ENCODE measurements around the gene ARPC1B. TPM values are rescaled to one million over a fixed set of nuclear protein-coding genes. Genes with fewer than 3 reads are reported as not detected.
A peak's percentile ranks its signal among the peaks of the same experiment; 100 is the strongest.
"Not testable (repeated sequence)": the region's sequence is repeated elsewhere in the genome, so short reads cannot be mapped to it uniquely, and the experiment has no call there.

Gene ARPC1B
- 55.0 and 125 TPM in 2 replicates for total RNA-seq (ENCODE audit: low replicate concordance)
- long read RNA-seq, transcript ARPC1B-222 (11 exons, 1,669 nt): minor isoform, 8 of 493 reads
- long read RNA-seq, transcript ARPC1B-213 (11 exons, 1,505 nt): minor isoform, 9 of 493 reads
- long read RNA-seq, transcript ARPC1B-201 (10 exons, 1,564 nt): major isoform, 429 of 493 reads
- long read RNA-seq, partial matches to known transcripts: 20 of 493 reads
- long read RNA-seq, other reads (novel, unspliced or antisense): 20 of 493 reads

DNA sequence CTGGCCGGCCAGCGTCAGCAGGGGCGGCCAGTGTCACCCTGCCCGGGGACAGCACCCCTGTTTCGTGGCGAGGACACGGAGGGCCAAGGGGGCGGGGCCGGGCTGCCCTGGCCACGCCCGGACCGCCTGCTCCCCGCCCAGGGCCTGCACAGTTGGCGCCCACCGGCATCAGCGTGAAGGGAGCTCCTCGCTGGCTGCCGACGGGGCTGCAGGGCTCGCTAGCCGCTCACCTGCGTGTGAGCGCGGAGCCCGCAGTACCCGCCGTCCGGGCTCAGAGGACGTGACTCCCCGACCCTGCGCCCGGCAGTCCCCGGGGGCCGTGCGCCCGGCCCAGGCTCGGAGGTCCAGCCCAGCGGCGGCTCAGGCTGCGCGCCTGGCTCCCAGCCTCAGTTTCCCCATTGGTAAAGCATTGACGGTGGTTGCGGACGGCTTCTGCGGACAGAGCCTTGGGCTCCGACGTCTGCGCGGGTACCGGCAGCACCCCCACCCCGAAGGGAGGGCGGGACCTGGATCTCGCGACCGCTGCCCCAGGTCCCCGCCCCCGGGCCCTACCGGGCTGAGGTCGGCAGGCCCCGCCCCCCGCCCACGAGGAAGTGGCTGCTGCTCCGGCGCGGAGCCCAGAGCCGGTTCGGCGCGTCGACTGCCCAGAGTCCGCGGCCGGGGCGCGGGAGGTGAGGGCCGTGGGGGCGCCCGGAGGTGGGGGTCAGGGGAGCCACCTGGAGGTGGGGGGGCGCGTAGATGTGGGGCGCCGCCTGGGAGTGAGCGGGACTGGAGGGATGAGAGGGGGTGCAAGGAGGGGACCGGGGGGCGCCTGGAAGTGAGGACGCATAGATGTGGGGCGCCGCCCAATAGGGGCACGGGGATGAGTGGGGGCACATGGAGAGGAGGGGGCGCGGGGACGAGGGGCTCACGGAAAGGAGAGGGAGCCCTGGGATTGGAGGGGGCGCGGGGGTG is at the start of gene ARPC1B:
ARPC1B (plus strand) TSS at position 620 of the 954 bp plus-strand sequence. CDS start 10,985 bp downstream, outside the sequence.
- H3K27ac Mint-ChIP-seq: peak within 1 kb of the TSS; percentile 97
- no peak for TF ChIP-seq CTCF (conservative IDR thresholded peaks at IDR 0.05)
- peak within 1 kb of the TSS; percentile 87 for H3K4me3 Mint-ChIP-seq
- no peak for DNase-seq (ENCODE audit: extremely low spot score, unreplicated experiment)
- H3K27me3 Mint-ChIP-seq: no peaks in the 10 kb centered on the region
- H3K9me3 Mint-ChIP-seq: no peaks in the 10 kb centered on the region
- H3K36me3 Mint-ChIP-seq: peaks cover 5% of the 10 kb centered on the region
- H3K4me1 Mint-ChIP-seq (ENCODE audit: unreplicated experiment): peaks cover 14% of the 10 kb centered on the region

- H3K36me3 Mint-ChIP-seq: no peaks in the 10 kb centered on the region
- no peak for TF ChIP-seq CTCF (conservative IDR thresholded peaks at IDR 0.05)
- no peak overlapping the region for H3K27ac Mint-ChIP-seq
- DNase-seq (ENCODE audit: extremely low spot score, unreplicated experiment): no peak
- no peaks in the 10 kb centered on the region for H3K27me3 Mint-ChIP-seq
- peaks cover 21% of the 10 kb centered on the region for H3K4me1 Mint-ChIP-seq (ENCODE audit: unreplicated experiment)
- peak overlapping the region; percentile 92 for H3K4me3 Mint-ChIP-seq
- H3K9me3 Mint-ChIP-seq: no peaks in the 10 kb centered on the region
Measured at GRCh38 chr7:99325001-99325493, 49.5 kb upstream of the ARPC1B start.

- peaks cover 3% of the 10 kb centered on the region for H3K36me3 Mint-ChIP-seq
- peaks cover 29% of the 10 kb centered on the region for H3K4me1 Mint-ChIP-seq (ENCODE audit: unreplicated experiment)
- TF ChIP-seq CTCF (conservative IDR thresholded peaks at IDR 0.05): peak; percentile 54
- H3K4me3 Mint-ChIP-seq: peak within 1 kb of the TSS; percentile 92
- no peaks in the 10 kb centered on the region for H3K27me3 Mint-ChIP-seq
- peak within 1 kb of the TSS; percentile 90 for H3K27ac Mint-ChIP-seq
- no peaks in the 10 kb centered on the region for H3K9me3 Mint-ChIP-seq
- peak; percentile 95 for DNase-seq (ENCODE audit: extremely low spot score, unreplicated experiment)
Measured at GRCh38 chr7:99325592-99326407, 48.7 kb upstream of the ARPC1B start, which contains the start of gene ARPC1A. Gene ARPC1A, plus strand, starts transcription at chr7:99325898. Its CDS starts 7,456 bp downstream, at chr7:99333354.

GRCh38 chr7:99326408-99326782 is 48.1 kb upstream of the ARPC1B start:
- no peaks in the 10 kb centered on the region for H3K9me3 Mint-ChIP-seq
- DNase-seq (ENCODE audit: extremely low spot score, unreplicated experiment): no peak
- H3K36me3 Mint-ChIP-seq: peaks cover 3% of the 10 kb centered on the region
- H3K4me1 Mint-ChIP-seq (ENCODE audit: unreplicated experiment): peaks cover 31% of the 10 kb centered on the region
- TF ChIP-seq CTCF (conservative IDR thresholded peaks at IDR 0.05): no peak
- peak overlapping the region; percentile 92 for H3K4me3 Mint-ChIP-seq
- H3K27ac Mint-ChIP-seq: peak overlapping the region; percentile 90
- H3K27me3 Mint-ChIP-seq: no peaks in the 10 kb centered on the region

DNA sequence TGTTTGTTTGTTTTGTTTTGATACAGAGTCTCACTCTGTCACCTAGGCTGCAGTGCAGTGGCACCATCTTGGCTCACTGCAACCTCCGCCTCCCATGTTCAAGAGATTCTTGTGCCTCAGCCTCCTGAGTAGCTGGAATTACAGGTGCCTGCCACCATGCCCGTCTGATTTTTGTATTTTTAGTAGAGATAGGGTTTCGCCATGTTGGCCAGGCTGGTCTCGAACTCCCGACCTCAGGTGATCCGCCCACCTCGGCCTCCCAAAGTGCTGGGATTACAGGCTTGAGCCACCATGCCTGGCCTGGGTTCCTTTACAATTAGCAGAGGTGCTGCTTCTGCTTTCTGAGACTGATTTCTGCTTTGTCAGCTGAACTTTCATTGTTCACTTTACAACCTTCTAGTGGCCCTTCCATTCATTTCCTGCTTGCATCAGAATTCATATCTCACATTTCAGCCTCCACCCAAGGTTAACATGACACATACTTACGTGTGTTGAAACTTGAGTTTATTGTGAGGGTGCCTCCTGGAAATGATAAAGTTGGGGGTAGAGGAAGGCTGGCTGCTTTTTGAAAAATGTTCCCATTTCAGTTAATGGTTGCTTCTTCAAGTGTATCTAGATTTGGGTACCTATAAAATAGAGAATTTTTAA is 44.1 kb upstream of the ARPC1B start:
- H3K4me3 Mint-ChIP-seq: peak overlapping the region; percentile 27

More for the DNA sequence above, 44.1 kb upstream of the ARPC1B start:
- Mint-ChIP-seq H3K4me1 (ENCODE audit: unreplicated experiment) (peaks cover 31% of the 10 kb centered on the region), H3K27ac (peak overlapping the region; percentile 99), H3K36me3 (peaks cover 13% of the 10 kb centered on the region)
- H3K27me3 Mint-ChIP-seq; H3K9me3 Mint-ChIP-seq; DNase-seq (ENCODE audit: extremely low spot score, unreplicated experiment): not testable (repeated sequence)
